GM19467 (cell line): ENCODE results near the gene OR2S2.
"Not testable (repeated sequence)": the region's sequence is repeated elsewhere in the genome, so short reads cannot be mapped to it uniquely, and the experiment has no call there.

ENCODE experiments used
- ATAC-seq: cut with Tn5 transposase; IDR thresholded peaks from one replicate; pipeline ENCODE4 v1.9.1; 2021; ENCODE audit warnings: mild to moderate bottlenecking, moderate library complexity; ENCODE audit not compliant: unreplicated experiment

The OR2S2 gene

DNA sequence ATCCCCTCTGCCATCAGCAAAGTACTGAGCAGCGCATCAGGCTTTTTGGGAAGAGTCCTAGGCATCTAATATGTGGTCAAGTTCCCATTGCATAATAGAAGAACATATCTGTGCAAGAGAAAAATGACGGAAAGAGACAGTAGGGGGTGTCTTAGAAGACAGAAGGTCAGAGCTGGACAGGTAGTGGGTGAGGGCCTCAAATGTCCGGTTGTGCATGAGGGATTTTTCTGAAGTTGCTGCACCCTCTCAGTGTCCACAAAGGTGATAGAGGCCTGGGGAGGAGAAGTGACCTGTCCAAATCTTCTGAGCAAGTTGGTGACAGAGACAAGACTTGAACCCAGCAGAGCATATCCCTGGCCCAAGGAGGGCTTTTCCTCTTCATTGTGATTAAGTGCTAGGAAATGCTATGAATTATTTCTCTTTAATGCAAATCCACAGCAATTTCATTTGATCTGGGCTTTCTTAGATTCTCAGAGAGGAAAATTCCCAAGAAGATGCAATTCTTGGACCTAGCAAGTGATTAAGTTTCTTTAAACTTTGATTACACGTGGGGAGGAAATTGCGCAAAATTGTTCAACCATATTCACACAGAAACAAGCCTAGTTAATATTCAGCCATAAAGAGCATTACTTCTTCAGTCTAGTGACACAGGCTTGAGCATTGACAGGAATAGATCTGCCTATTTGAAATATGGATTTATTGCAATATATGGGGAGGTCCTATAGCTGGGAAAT, at the start of gene OR2S2:
Gene OR2S2, minus strand, starts transcription at position 51 of the 734 bp plus-strand sequence. CDS start 56 bp downstream, outside the sequence.
- ATAC-seq, result no peak

DNA sequence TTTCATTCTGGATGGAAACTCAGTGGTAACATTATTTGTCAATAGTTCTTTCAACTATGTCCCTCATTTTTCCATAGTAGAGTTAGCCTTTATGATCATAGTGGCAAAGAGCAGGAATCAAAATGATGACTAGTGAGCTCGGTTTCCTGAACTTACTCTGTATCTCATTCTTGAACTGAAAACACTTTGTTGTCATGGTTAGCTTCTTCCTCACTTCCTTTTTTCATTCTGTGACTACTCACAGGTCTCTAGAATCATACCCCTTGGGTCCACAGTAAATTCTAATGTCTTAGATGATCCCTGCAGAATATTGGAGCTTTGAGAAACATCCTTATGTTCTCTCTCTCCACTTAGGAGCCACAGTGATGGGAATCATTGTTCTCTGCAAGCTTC, 49.4 kb upstream of the OR2S2 start:
- no peak for ATAC-seq

- ATAC-seq, result no peak
Measured at GRCh38 chr9:36006549-36007315, 48.8 kb upstream of the OR2S2 start.

DNA sequence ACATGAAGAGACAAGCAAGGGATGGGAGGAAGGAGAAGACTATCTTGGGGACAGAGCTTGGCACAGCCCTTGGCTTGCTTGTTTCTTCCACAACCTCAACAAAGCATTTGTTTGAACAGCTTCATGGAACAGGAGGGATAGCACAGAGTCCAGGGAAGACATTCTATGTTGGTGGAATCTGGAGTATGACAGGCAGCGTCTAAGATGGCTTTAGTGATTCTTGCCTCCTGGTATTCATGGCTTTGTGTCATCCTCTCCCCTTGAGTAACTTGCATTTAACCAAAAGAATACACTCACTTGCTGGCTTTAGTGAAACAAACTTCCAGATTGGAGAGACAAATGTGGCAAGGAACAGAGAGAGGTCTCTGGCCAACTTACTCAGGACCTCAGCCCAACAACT, 47.9 kb upstream of the OR2S2 start:
- ATAC-seq, result no peak

- no peak for ATAC-seq
Measured at GRCh38 chr9:35998333-35998732, 40.4 kb upstream of the OR2S2 start.

GRCh38 chr9:35997016-35997415, 39.1 kb upstream of the OR2S2 start:
- ATAC-seq, result not testable (repeated sequence)

- ATAC-seq, result no peak
Measured at GRCh38 chr9:35996358-35996970, 38.5 kb upstream of the OR2S2 start.

- ATAC-seq, result no peak
Measured at GRCh38 chr9:35994959-35995358, 37.0 kb upstream of the OR2S2 start.

DNA sequence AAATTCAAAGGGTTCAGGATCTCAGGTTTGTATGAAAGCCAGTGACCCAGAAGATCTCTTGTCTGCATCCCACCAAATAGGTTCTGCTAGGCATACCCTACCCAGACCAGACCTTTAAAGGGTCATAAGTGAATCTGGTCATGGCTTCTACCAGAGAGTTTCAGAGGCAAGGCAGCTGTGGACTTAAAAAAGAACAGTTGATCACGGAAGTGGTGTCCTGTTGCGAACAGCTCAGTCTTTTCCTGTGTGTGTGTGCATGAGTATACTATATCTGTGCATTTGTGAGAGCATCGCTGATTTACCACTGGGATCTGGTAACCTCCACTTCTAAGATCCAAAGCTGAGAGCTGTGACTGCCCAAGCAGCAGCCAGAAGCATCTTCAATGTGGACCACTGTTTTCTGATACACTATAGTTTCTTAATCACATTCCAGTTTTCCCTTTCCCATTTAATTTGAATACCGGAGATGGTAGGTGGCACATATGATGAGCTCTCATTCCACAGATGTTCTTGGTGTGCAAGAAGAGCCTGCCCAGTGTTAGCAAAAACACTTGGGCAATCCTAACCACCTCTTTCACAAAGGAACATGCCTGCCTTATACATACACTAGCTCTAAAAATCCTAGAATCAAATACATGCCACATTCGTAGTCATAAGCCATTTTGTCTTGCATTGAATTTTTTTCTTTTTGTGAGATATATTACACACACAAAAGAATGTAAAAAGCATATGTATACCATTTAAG, 36.2 kb upstream of the OR2S2 start:
- no peak for ATAC-seq

DNA sequence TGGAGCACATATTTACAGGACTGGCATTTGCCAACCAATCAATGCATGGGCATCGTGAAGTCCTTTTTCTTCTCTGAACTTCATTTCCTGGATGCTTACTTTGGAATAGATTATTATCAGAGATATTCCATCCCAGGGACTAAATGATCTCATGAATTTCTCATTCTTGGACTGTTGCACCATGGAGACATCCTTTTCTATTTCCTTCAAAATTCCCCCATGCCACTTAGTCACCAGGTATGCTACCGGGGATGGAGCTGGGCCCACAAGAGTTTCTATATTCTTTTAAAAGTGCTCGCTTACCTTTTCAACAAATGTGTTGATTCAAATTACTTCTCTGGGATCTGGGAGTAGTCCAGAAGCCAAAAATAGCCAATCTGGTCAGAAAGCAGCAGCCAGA, 35.2 kb upstream of the OR2S2 start:
- ATAC-seq, result not testable (repeated sequence)

DNA sequence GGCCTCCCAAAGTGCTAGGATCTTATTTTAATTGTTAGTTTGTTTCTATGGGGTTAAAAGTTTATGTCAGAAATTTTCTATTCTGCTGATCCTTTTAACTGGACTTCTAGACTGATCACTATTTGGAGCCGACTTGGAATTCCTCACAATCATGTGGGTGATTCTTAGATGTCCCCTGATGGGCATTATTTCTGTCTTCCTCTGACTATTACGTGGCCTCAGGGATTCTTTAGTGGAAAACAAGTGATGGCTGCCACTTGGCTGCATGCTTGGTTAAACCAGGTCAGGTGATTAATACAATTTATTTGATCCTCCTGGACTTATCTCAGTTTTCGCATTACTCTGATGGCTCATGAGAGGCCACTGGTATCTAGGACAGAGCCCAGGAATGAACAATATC, 32.2 kb upstream of the OR2S2 start:
- no peak for ATAC-seq

GRCh38 chr9:35984021-35984420, 26.1 kb upstream of the OR2S2 start:
- no peak for ATAC-seq

DNA sequence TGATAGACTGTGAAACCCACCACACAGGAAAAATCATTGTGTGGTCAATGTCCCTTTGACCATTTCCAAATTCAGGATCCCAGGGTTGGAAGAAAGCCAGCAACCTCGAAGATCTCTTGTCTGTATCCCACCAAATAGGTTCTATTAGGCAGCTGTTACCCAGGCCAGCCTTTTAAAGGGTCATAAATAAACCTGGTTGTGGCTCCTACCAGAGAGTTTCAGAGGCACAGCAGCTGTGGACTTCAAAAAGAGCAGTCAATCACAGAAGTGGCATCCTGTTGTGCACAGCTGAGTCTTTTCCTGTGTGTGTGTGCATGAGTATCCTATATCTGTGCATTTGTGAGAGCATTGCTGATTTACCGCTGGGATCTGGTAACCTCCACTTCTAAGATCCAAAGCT, 23.7 kb upstream of the OR2S2 start:
- no peak for ATAC-seq

DNA sequence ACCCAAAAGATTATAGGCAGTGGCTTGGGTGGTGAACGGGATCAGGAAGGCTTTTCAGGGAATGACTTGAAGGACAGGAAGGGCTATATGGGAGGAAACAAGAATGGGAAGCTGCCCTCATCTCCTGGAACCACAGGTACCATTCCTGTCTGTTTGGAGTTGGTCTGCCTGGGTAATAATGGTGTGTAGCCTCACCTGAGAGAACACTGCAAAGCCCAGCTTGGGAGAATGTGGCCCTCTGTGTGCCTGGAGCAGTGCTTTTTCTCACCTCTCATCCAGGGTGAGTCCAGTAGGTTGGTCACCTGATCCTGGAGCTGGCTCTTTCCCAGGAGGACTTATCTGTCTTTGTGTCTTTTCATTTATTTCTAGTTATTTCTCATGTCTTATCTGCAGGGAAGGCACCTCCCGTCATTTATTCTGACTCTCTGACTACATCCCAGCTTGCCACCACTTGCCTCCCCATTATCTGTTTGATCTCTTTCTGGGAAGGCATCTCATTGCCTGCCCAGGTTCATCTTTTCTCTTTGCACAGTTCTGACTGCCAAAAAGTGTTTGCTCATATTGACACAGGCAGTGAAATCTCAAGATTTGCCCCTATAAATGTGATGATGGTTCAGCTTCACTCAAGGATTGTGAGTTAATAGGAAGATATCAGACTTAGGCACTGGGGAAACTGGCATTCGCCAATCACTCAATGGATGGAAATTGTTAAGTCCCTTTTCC, 22.5 kb upstream of the OR2S2 start:
- ATAC-seq, result no peak

DNA sequence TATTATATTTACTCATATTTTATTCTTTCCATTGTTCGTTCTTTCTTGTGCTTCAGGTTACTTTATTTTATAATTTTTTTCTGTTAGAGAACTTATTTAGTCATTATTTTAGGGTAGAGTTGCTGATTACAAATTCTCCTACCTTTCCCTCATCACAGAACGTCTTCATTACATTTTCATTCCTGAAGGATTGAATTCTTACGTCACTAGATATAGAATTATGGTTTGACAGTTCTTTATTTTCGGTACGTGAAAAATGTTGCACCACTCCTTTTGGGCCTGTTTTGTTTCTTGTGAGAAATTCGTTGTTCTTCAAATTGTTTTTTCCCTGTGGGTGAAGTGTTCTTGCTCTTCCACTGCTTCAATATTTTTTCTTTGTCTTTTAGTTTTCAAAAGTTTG, 20.8 kb upstream of the OR2S2 start:
- no peak for ATAC-seq

GRCh38 chr9:35976726-35977125, 18.8 kb upstream of the OR2S2 start:
- no peak for ATAC-seq

GRCh38 chr9:35974800-35975199, 16.8 kb upstream of the OR2S2 start:
- no peak for ATAC-seq

GRCh38 chr9:35972093-35972492, 14.1 kb upstream of the OR2S2 start:
- no peak for ATAC-seq

DNA sequence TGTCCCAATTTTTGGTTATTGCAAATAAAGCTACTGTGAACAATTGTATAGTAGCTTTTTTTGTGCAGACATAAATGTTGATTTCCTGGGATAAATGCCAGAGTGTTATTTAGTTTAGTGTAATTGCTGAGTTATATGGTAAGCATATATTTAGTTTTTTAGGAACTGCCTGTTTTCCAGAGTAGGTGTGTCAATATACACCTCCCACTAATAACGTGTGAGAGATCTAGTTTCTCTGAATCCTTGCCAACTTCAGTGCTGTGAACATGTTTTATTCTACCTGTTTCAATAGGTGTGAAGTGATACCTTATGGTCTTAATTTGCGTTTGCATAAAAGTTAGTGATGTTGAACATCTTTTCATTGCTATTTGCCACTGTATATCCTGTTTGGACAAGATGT, 9.1 kb upstream of the OR2S2 start:
- ATAC-seq, result no peak

GRCh38 chr9:35966433-35966832, 8.5 kb upstream of the OR2S2 start:
- no peak for ATAC-seq

DNA sequence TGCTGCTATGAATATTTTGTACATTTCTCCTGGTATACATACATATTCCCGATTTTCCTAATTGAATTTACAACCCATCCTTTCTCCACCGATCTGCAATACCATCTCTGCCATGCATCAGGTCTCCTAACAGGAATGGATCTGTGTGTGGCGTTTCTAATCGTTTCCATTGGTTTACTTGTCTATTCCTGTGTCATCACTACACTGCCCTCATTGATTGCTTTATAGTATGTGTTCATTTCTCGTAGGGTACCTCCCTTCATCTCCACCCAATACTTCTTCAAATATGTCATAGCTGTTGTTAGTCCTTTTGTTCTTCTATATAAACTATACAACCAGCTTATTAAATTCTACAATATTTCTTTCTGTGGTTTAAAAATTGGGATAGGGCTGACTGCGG, 7.1 kb upstream of the OR2S2 start:
- no peak for ATAC-seq
